Measurements from ENCODE around the gene FGL2. TPM values are rescaled to one million over a fixed set of nuclear protein-coding genes. Genes with fewer than 3 reads are reported as not detected.
"Not testable (repeated sequence)": the region's sequence is repeated elsewhere in the genome, so short reads cannot be mapped to it uniquely, and the experiment has no call there.

The FGL2 gene
- total RNA-seq, 1 experiment from 2014 or later, result not detected

GRCh38 chr7:77157034-77157433 is 42.6 kb downstream of the FGL2 start:
- not testable (repeated sequence) for DNase-seq (ENCODE audit: low spot score)

- DNase-seq (ENCODE audit: low spot score), result not testable (repeated sequence)
Observed at GRCh38 chr7:77155601-77156377, 43.8 kb downstream of the FGL2 start.

GRCh38 chr7:77154917-77155464 is 44.6 kb downstream of the FGL2 start:
- DNase-seq (ENCODE audit: low spot score), result peak; percentile 32

- DNase-seq (ENCODE audit: low spot score), result not testable (repeated sequence)
Observed at GRCh38 chr7:77152232-77152631, 47.4 kb downstream of the FGL2 start.

Other genes starting within 250 kb of the FGL2 start
- not detected in 2 replicates for gene SPDYE17, start 167.5 kb downstream of the FGL2 start, total RNA-seq (2014; rRNA removed; shearing (Covaris generic))
- not detected in 2 replicates for gene SPDYE18, start 137.3 kb downstream of the FGL2 start, total RNA-seq (2014; rRNA removed; shearing (Covaris generic))
- not detected in 2 replicates for gene CCDC146, start 77.2 kb downstream of the FGL2 start, total RNA-seq (2014; rRNA removed; shearing (Covaris generic))
- 3.7 and 6.0 TPM in 2 replicates for gene GSAP, start 216.5 kb upstream of the FGL2 start, total RNA-seq (2014; rRNA removed; shearing (Covaris generic))